ENCODE measurements around the gene CNST. TPM values are rescaled to one million over a fixed set of nuclear protein-coding genes. Genes with fewer than 3 reads are reported as not detected.

CNST gene
- total and polyA plus RNA-seq, 9 of the 15 experiments (the other 6 are each of a cell fraction or from before 2014, with no cell fraction given): 17.0 to 55.3 (median 30.8) TPM

- TF ChIP-seq, protein P1, sequence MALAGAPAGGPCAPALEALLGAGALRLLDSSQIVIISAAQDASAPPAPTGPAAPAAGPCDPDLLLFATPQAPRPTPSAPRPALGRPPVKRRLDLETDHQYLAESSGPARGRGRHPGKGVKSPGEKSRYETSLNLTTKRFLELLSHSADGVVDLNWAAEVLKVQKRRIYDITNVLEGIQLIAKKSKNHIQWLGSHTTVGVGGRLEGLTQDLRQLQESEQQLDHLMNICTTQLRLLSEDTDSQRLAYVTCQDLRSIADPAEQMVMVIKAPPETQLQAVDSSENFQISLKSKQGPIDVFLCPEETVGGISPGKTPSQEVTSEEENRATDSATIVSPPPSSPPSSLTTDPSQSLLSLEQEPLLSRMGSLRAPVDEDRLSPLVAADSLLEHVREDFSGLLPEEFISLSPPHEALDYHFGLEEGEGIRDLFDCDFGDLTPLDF (CRISPR knock-in tag; IDR thresholded peaks at IDR 0.05): no peak
- no peak for TF ChIP-seq DNMT1 (IDR thresholded peaks at IDR 0.05)
- TF ChIP-seq, protein P2, sequence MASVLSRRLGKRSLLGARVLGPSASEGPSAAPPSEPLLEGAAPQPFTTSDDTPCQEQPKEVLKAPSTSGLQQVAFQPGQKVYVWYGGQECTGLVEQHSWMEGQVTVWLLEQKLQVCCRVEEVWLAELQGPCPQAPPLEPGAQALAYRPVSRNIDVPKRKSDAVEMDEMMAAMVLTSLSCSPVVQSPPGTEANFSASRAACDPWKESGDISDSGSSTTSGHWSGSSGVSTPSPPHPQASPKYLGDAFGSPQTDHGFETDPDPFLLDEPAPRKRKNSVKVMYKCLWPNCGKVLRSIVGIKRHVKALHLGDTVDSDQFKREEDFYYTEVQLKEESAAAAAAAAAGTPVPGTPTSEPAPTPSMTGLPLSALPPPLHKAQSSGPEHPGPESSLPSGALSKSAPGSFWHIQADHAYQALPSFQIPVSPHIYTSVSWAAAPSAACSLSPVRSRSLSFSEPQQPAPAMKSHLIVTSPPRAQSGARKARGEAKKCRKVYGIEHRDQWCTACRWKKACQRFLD (CRISPR knock-in tag; IDR thresholded peaks at IDR 0.05): no peak
- TF ChIP-seq GTF2A2 (tag; IDR thresholded peaks at IDR 0.05): no peak
- no peak for TF ChIP-seq ZC3H11A (IDR thresholded peaks at IDR 0.05; ENCODE audit: low read depth, low read length)
- TF ChIP-seq NR2F6 (CRISPR knock-in tag; IDR thresholded peaks at IDR 0.05): no peak
- no peak for TF ChIP-seq ZNF212 (CRISPR knock-in tag; IDR thresholded peaks at IDR 0.05)
- no peak for TF ChIP-seq ZNF780A (CRISPR knock-in tag; IDR thresholded peaks at IDR 0.05)
- TF ChIP-seq ZKSCAN8 (CRISPR knock-in tag; IDR thresholded peaks at IDR 0.05): no peak
- no peak for TF ChIP-seq E2F8 (IDR thresholded peaks at IDR 0.05; ENCODE audit: low read depth, partially characterized antibody)
- no peak for TF ChIP-seq SIX5 (IDR thresholded peaks at IDR 0.05; ENCODE audit: borderline replicate concordance in 1 of 2, insufficient read depth in 1 of 2, low read depth in 1 of 2, low read length in 2 of 2)
- TF ChIP-seq KLF13 (tag; IDR thresholded peaks at IDR 0.05; ENCODE audit: borderline replicate concordance, low read depth): no peak
- TF ChIP-seq NCOA6 (IDR thresholded peaks at IDR 0.05): no peak
- no peak for TF ChIP-seq PHB (CRISPR knock-in tag; IDR thresholded peaks at IDR 0.05)
- TF ChIP-seq SETDB1 (IDR thresholded peaks at IDR 0.05; ENCODE audit: low read length): no peak
- TF ChIP-seq SMARCA5 (IDR thresholded peaks at IDR 0.05): 0 out of 2 replicates have a peak, but pooled peaks have one; percentile 34
- TF ChIP-seq ZNF12 (CRISPR knock-in tag; IDR thresholded peaks at IDR 0.05): no peak
- TF ChIP-seq ZNF75A (CRISPR knock-in tag; IDR thresholded peaks at IDR 0.05): 0 out of 2 replicates have a peak, but pooled peaks have one; percentile 20
- TF ChIP-seq, protein P3, sequence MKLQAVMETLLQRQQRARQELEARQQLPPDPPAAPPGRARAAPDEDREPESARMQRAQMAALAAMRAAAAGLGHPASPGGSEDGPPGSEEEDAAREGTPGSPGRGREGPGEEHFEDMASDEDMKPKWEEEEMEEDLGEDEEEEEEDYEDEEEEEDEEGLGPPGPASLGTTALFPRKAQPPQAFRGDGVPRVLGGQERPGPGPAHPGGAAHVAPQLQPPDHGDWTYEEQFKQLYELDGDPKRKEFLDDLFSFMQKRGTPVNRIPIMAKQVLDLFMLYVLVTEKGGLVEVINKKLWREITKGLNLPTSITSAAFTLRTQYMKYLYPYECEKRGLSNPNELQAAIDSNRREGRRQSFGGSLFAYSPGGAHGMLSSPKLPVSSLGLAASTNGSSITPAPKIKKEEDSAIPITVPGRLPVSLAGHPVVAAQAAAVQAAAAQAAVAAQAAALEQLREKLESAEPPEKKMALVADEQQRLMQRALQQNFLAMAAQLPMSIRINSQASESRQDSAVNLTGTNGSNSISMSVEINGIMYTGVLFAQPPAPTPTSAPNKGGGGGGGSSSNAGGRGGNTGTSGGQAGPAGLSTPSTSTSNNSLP (IDR thresholded peaks at IDR 0.05; ENCODE audit: borderline replicate concordance, low read depth, low read length): 0 out of 2 replicates have a peak, but pooled peaks have one; percentile 13
Observed at GRCh38 chr1:246569248-246570238, 3.3 kb downstream of the CNST start (continued).

All from K562 (cell line).